Suprapubic skin (tissue), 4 donors: ENCODE data around the gene MEIKIN. TPM values are rescaled to one million over a fixed set of nuclear protein-coding genes. Genes with fewer than 3 reads are reported as not detected.

Experiments used
- DNase-seq, 2 donors: peaks; one replicate each; pipeline ENCODE4 v3.0.0-alpha.2; 2019; ENCODE audit warnings: low spot score in 2 of 2
- H3K27ac ChIP-seq: fragments of 200-600 bp; sonication (generic); one replicate; pipeline ENCODE4 v1.5.1; 2019
- H3K27me3 ChIP-seq: fragments of 200-600 bp; sonication (generic); one replicate; pipeline ENCODE4 v1.5.1; 2019
- H3K36me3 ChIP-seq: fragments of 200-600 bp; sonication (generic); one replicate; pipeline ENCODE4 v1.5.1; 2019
- H3K4me1 ChIP-seq: fragments of 200-600 bp; sonication (generic); one replicate; pipeline ENCODE4 v1.5.1; 2019
- H3K4me3 ChIP-seq: fragments of 200-600 bp; sonication (generic); one replicate; pipeline ENCODE4 v1.5.1; 2019; ENCODE audit warnings: mild to moderate bottlenecking
- H3K9me3 ChIP-seq: fragments of 200-600 bp; sonication (generic); one replicate; pipeline ENCODE4 v1.5.1; 2019
- EP300 ChIP-seq: sonication (generic); formaldehyde crosslinking; IDR thresholded peaks from one replicate; pipeline ENCODE4 v1.6.1; 2017; ENCODE audit warnings: antibody characterized with exemption
- POLR2A ChIP-seq, 2 donors: fragments of 450-650 bp; IDR thresholded peaks; one replicate each; pipeline ENCODE4 v1.6.1; 2017; ENCODE audit warnings: antibody characterized with exemption in 2 of 2, mild to moderate bottlenecking in 2 of 2, moderate library complexity in 2 of 2
- POLR2AphosphoS5 ChIP-seq, 3 donors: sonication (generic); formaldehyde crosslinking; IDR thresholded peaks; one replicate each; pipeline ENCODE4 v1.6.1; 2017; ENCODE audit warnings: antibody characterized with exemption in 3 of 3
- WGBS: methylation state at CpG from one replicate; pipeline ENCODE4 v1.1.5; 2018; 5-methylcytosine and 5-hydroxymethylcytosine counted together
- total RNA-seq, 4 donors: library from RNA; depleted of rRNA; stranded (reverse); fragments of >200 nt; gene quantifications; one replicate each; pipeline ENCODE4 v1.1.0, GENCODE V29; 2016
- TF ChIP-seq, protein P1 (sequence below), 2 donors: fragments of 200-600 bp in 1 of 2; fragments of 450-650 bp in 1 of 2; sonication (generic) in 1 of 2; IDR thresholded peaks; one replicate each; pipeline ENCODE4 v1.5.1; 2016 to 2019; ENCODE audit warnings: antibody characterized with exemption in 2 of 2, mild to moderate bottlenecking in 1 of 2, moderate library complexity in 1 of 2

The MEIKIN gene
- total RNA-seq, 4 donors from 2014 or later: not detected

DNA sequence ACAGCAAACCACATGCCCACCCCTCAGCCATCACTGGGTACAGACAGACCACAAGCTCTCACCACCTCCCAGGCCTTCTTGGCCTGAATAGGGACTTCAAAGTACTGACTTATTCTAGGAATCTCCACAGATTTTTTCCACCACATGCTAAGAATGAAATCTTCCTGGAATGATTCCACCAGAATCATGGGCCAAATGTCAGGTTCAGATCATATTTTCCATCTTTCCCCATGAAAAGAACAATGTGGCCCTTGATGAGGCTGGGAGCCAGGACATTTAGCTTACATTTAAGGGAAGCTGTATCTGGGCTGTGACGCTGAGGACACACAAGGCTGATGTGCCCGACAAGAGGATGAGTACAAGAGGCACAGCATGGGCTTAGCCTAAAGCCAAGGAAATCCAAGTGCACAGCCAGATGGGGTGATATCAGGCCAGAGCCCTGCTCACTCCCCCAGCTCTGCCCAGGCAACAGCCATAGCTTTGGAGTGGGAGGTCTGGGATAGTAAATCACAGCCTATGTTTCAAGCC lies 37.8 kb upstream of the MEIKIN start:
- DNase-seq: no peak

DNA sequence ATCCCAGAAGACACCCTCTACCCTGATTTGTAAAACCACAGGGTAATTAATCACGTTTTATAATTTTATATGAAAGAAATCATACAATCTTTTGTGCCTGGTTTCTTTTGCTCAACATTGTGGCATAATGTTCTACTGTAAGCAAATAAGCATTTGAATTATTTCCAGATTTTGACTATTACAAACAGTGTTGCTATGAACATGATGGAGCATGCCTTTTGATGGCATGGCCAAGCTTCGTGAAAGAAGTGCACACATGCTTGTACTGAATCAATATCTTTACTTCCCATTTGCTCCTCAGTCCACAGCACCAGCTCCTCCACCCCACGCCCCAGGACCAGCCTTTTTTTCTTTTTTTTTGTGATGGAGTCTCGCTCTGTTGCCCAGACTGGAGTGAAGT lies 36.1 kb upstream of the MEIKIN start:
- no peak overlapping the region for H3K27ac ChIP-seq
- DNase-seq: no peak

More for the DNA sequence above, 37.8 kb upstream of the MEIKIN start:
- no peak overlapping the region for H3K4me3 ChIP-seq
- no peaks in the 10 kb centered on the region for H3K36me3 ChIP-seq
- H3K9me3 ChIP-seq: no peaks in the 10 kb centered on the region
- peaks cover 14% of the 10 kb centered on the region for H3K4me1 ChIP-seq
- H3K27me3 ChIP-seq: no peaks in the 10 kb centered on the region
- 67% methylated on average over 2 of the region's 2 CpGs for whole genome bisulfite sequencing
- H3K27ac ChIP-seq: no peak overlapping the region
- TF ChIP-seq EP300: no peak
- TF ChIP-seq POLR2AphosphoS5 (IDR thresholded peaks at IDR 0.05): no peak
- no peak for TF ChIP-seq POLR2A (IDR thresholded peaks at IDR 0.05)
- TF ChIP-seq, protein P1, sequence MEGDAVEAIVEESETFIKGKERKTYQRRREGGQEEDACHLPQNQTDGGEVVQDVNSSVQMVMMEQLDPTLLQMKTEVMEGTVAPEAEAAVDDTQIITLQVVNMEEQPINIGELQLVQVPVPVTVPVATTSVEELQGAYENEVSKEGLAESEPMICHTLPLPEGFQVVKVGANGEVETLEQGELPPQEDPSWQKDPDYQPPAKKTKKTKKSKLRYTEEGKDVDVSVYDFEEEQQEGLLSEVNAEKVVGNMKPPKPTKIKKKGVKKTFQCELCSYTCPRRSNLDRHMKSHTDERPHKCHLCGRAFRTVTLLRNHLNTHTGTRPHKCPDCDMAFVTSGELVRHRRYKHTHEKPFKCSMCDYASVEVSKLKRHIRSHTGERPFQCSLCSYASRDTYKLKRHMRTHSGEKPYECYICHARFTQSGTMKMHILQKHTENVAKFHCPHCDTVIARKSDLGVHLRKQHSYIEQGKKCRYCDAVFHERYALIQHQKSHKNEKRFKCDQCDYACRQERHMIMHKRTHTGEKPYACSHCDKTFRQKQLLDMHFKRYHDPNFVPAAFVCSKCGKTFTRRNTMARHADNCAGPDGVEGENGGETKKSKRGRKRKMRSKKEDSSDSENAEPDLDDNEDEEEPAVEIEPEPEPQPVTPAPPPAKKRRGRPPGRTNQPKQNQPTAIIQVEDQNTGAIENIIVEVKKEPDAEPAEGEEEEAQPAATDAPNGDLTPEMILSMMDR (IDR thresholded peaks at IDR 0.05): no peak

DNA sequence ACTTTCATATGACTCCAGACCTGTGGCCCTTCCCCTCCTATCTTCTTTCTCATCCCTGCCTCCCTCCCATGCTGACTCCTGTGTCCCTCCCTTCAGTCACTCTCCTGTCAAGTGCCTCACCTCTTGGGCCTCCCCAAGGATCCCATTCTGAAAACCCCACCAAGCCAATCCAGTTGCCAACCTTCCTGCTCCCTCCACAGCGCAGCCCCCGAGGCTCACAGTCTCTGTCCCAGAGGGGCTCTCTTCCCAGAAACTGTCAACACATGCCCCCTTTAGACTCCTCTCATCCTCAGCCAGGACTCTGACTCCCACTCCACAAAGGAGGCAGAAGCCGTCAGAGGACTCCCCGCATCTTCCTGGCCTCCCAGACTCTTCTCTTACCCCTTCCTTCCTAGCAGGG lies 35.2 kb upstream of the MEIKIN start:
- H3K36me3 ChIP-seq: no peaks in the 10 kb centered on the region
- no peaks in the 10 kb centered on the region for H3K27me3 ChIP-seq
- DNase-seq: no peak
- no peak overlapping the region for H3K27ac ChIP-seq
- no peak overlapping the region for H3K4me3 ChIP-seq
- 83% methylated on average over 4 of the region's 4 CpGs for WGBS
- TF ChIP-seq POLR2A (IDR thresholded peaks at IDR 0.05) (no peak), EP300 (no peak), POLR2AphosphoS5 (IDR thresholded peaks at IDR 0.05) (no peak)
- TF ChIP-seq, protein P1 (IDR thresholded peaks at IDR 0.05): no peak
- no peaks in the 10 kb centered on the region for H3K9me3 ChIP-seq
- H3K4me1 ChIP-seq: peaks cover 14% of the 10 kb centered on the region

More for the DNA sequence above, 36.1 kb upstream of the MEIKIN start:
- Histone ChIP-seq H3K4me1 (peaks cover 14% of the 10 kb centered on the region), H3K4me3 (no peak overlapping the region), H3K9me3 (no peaks in the 10 kb centered on the region), H3K27me3 (no peaks in the 10 kb centered on the region), H3K36me3 (no peaks in the 10 kb centered on the region)
- WGBS: 42% methylated on average over 4 of the region's 4 CpGs
- TF ChIP-seq EP300 (no peak), POLR2A (IDR thresholded peaks at IDR 0.05) (no peak)
- TF ChIP-seq, protein P1 (IDR thresholded peaks at IDR 0.05): no peak

DNA sequence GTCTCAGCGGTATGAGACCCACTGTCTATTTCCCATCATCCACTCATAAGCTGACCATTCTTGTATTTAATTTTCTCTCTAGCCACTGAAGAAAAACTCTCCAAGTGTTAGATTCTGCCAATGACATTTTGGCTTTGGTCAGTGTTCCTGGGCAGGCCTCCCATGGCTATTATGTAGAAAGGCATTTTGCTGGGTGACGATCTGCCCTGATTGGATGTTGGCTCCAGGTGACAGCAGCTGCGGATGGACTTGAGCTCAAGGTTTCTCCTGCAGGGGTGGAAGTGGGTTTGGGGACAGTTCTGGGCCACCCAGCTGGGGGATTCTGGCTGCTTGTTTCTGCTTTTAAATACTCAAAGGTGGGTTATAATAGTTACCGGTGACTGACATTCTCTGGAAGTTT lies 34.4 kb upstream of the MEIKIN start:
- WGBS: 95% methylated on average over 3 of the region's 4 CpGs

DNA sequence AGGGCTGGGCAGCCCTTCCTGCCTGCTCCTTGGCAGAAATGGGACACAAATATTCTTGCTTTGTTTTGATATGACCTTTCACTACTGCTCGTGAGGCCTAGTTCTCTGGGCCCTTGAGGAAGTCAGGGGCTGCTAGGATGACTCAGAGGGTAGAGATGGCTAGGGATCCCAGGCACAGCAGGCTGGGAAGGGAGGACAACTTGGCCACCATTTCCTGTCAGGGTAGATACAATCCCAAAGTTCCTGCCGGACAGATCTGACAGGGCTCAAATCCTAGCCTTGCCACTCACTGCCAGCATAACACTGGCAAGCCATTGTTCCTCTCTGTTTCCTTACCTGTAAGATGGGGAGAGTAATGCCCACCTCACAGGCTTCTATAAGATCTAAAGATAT lies 31.7 kb upstream of the MEIKIN start:
- Histone ChIP-seq H3K9me3 (no peaks in the 10 kb centered on the region), H3K27me3 (no peaks in the 10 kb centered on the region), H3K4me3 (no peak overlapping the region), H3K27ac (no peak overlapping the region), H3K4me1 (peaks cover 2% of the 10 kb centered on the region), H3K36me3 (no peaks in the 10 kb centered on the region)
- TF ChIP-seq POLR2AphosphoS5 (IDR thresholded peaks at IDR 0.05) (no peak), EP300 (no peak), POLR2A (IDR thresholded peaks at IDR 0.05) (no peak)
- TF ChIP-seq, protein P1 (IDR thresholded peaks at IDR 0.05): no peak
- WGBS: 82% methylated on average over 2 of the region's 2 CpGs
- DNase-seq: peak in 1 of 2 donors; percentile 26

More for the DNA sequence above, 34.4 kb upstream of the MEIKIN start:
- Histone ChIP-seq H3K27ac (no peak overlapping the region), H3K4me3 (no peak overlapping the region), H3K4me1 (peaks cover 14% of the 10 kb centered on the region), H3K9me3 (no peaks in the 10 kb centered on the region), H3K27me3 (no peaks in the 10 kb centered on the region), H3K36me3 (no peaks in the 10 kb centered on the region)
- no peak for TF ChIP-seq POLR2A (IDR thresholded peaks at IDR 0.05)
- TF ChIP-seq EP300: no peak
- TF ChIP-seq, protein P1 (IDR thresholded peaks at IDR 0.05): no peak
- no peak for TF ChIP-seq POLR2AphosphoS5 (IDR thresholded peaks at IDR 0.05)
- peak in 1 of 2 donors; percentile 41 for DNase-seq
